Prostate gland (tissue), 2 donors: Measurements from ENCODE around the gene CALHM1. TPM values are rescaled to one million over a fixed set of nuclear protein-coding genes. Genes with fewer than 3 reads are reported as not detected.

Experiments used
- DNase-seq: peaks from one replicate; pipeline ENCODE4 v3.0.0-alpha.2; 2019; ENCODE audit warnings: low spot score
- H3K27ac ChIP-seq, 2 donors: fragments of 200-600 bp; sonication (generic); 2 replicates each; pipeline ENCODE4 v1.5.1; 2017 to 2019
- H3K27me3 ChIP-seq: fragments of 200-600 bp; sonication (generic); replicated peaks from 2 replicates; pipeline ENCODE4 v1.5.1; 2019; ENCODE audit not compliant: insufficient read depth
- H3K36me3 ChIP-seq, 2 donors: fragments of 200-600 bp; sonication (generic); 1 replicate in 1 of 2; 2 replicates in 1 of 2; pipeline versions ENCODE4 v1.5.1 to v1.8.1; 2017 to 2019
- H3K4me1 ChIP-seq: fragments of 200-600 bp; sonication (generic); replicated peaks from 2 replicates; pipeline ENCODE4 v1.5.1; 2019
- H3K4me3 ChIP-seq, 2 donors: fragments of 200-600 bp; sonication (generic); 2 replicates each; pipeline ENCODE4 v1.5.1; 2017 to 2019
- H3K9me3 ChIP-seq: fragments of 200-600 bp; sonication (generic); 2 replicates; pipeline ENCODE4 v1.5.1; 2017
- CTCF ChIP-seq, 4 experiments: fragments of 200-600 bp in 2 of 4; fragments of 450-650 bp in 2 of 4; sonication (generic) in 2 of 4; IDR thresholded peaks; 1 replicate in 3 of 4; 2 replicates in 1 of 4; pipeline ENCODE4 v1.5.1; 2016 to 2019; ENCODE audit warnings: antibody characterized with exemption in 4 of 4, mild to moderate bottlenecking in 2 of 4, moderate library complexity in 2 of 4
- POLR2A ChIP-seq: fragments of 450-650 bp; IDR thresholded peaks from one replicate; pipeline ENCODE4 v1.6.1; 2016; ENCODE audit warnings: antibody characterized with exemption, mild to moderate bottlenecking
- POLR2AphosphoS5 ChIP-seq: sonication (generic); formaldehyde crosslinking; IDR thresholded peaks from one replicate; pipeline ENCODE4 v1.6.1; 2017; ENCODE audit warnings: antibody characterized with exemption
- WGBS: methylation state at CpG from one replicate; pipeline ENCODE4 v1.1.5; 2018; 5-methylcytosine and 5-hydroxymethylcytosine counted together
- intact Hi-C: fragments of 100-400 bp; cut with DNase I; formaldehyde crosslinking; loops from one replicate; pipeline ENCODE4 v1.14.2; 2022
- total RNA-seq, 2 donors: library from RNA; depleted of rRNA; stranded (reverse); fragments of >200 nt; gene quantifications; one replicate each; pipeline ENCODE4 v1.1.0, GENCODE V29; 2016

The CALHM1 gene
- total RNA-seq, 2 donors from 2014 or later = not detected

- Histone ChIP-seq H3K27ac (no peak overlapping the region), H3K36me3 (no peaks in the 10 kb centered on the region), H3K4me1 (no peaks in the 10 kb centered on the region), H3K27me3 (no peaks in the 10 kb centered on the region), H3K4me3 (no peak overlapping the region), H3K9me3 (no peaks in the 10 kb centered on the region)
- no peak for DNase-seq
- intact Hi-C loops = no loop called here
- WGBS = 64% methylated on average over 11 of the region's 11 CpGs
- TF ChIP-seq POLR2AphosphoS5 = no peak
- no peak for TF ChIP-seq POLR2A
- TF ChIP-seq CTCF (IDR thresholded peaks at IDR 0.05) = no peak
Observed at GRCh38 chr10:103476046-103476768, 17.5 kb upstream of the CALHM1 start.

GRCh38 chr10:103475437-103475836, 16.7 kb upstream of the CALHM1 start:
- Histone ChIP-seq H3K27me3 (no peaks in the 10 kb centered on the region), H3K9me3 (no peaks in the 10 kb centered on the region), H3K4me3 (no peak overlapping the region), H3K36me3 (no peaks in the 10 kb centered on the region), H3K27ac (no peak overlapping the region), H3K4me1 (no peaks in the 10 kb centered on the region)
- no peak for DNase-seq
- WGBS = 86% methylated on average over 4 of the region's 4 CpGs
- intact Hi-C loops = no loop called here
- TF ChIP-seq POLR2A = no peak
- no peak for TF ChIP-seq CTCF (IDR thresholded peaks at IDR 0.05)
- TF ChIP-seq POLR2AphosphoS5 = no peak

- no peaks in the 10 kb centered on the region for H3K4me1 ChIP-seq
- 95% methylated on average over 3 of the region's 3 CpGs for WGBS
- no peaks in the 10 kb centered on the region for H3K27me3 ChIP-seq
- H3K4me3 ChIP-seq = no peak overlapping the region
- intact Hi-C loops = no loop called here
- TF ChIP-seq POLR2A = no peak
- DNase-seq = no peak
- H3K36me3 ChIP-seq = no peaks in the 10 kb centered on the region
- H3K27ac ChIP-seq = no peak overlapping the region
- H3K9me3 ChIP-seq = no peaks in the 10 kb centered on the region
Observed at GRCh38 chr10:103474077-103474476, 15.4 kb upstream of the CALHM1 start.

- H3K9me3 ChIP-seq = no peaks in the 10 kb centered on the region
- H3K4me1 ChIP-seq = no peaks in the 10 kb centered on the region
- H3K4me3 ChIP-seq = no peak overlapping the region
- DNase-seq = no peak
- no peaks in the 10 kb centered on the region for H3K27me3 ChIP-seq
- TF ChIP-seq CTCF (IDR thresholded peaks at IDR 0.05) = no peak
- intact Hi-C loops = no loop called here
- 64% methylated on average over 30 of the region's 32 CpGs for WGBS
- H3K27ac ChIP-seq = no peak overlapping the region
- no peaks in the 10 kb centered on the region for H3K36me3 ChIP-seq
Observed at GRCh38 chr10:103473261-103473671, 14.6 kb upstream of the CALHM1 start.

- Histone ChIP-seq H3K9me3 (no peaks in the 10 kb centered on the region), H3K27me3 (no peaks in the 10 kb centered on the region), H3K36me3 (no peaks in the 10 kb centered on the region), H3K4me3 (no peak overlapping the region), H3K4me1 (no peaks in the 10 kb centered on the region), H3K27ac (no peak overlapping the region)
- intact Hi-C loops = no loop called here
- TF ChIP-seq CTCF (IDR thresholded peaks at IDR 0.05) = no peak
- TF ChIP-seq POLR2A = no peak
- no peak for TF ChIP-seq POLR2AphosphoS5
- no peak for DNase-seq
- 88% methylated on average over 2 of the region's 2 CpGs for WGBS
Observed at GRCh38 chr10:103472005-103472404, 13.3 kb upstream of the CALHM1 start.
